ENCODE data around the gene DYSF. TPM values are rescaled to one million over a fixed set of nuclear protein-coding genes. Genes with fewer than 3 reads are reported as not detected.
A peak's percentile ranks its signal among the peaks of the same experiment; 100 is the strongest.

Gene DYSF
- total RNA-seq, 1 experiment from 2014 or later: 5.5 TPM

DNA sequence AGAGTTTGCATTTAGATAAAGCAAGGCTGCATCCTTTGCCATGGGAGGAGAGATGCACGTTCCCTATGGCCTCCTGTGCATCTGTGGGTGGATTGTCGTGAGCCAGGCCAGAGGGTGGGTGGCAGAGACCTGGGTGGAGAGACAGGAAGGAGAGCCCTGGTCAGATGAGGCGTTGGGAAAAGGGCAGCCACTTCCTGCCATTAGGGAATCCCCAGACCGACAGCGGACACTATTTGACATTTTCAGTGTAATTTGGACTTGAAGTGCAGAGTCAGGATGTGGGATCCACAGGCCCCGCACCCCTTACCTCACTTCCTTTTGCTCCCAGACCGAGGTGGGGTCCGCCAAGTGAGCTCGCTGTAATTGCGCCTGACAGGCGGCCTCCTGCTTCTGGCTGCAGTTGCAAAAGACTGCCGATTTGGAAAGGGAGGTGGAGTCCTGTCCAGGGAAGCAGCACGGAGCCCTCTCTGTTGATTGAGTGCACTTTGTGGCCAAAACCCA, 150.0 kb downstream of the DYSF start:
- Histone ChIP-seq H3K4me1 (ENCODE audit: insufficient read depth, low read length) (peaks cover 8% of the 10 kb centered on the region; the same call in 1 of the 2 replicates), H3K23ac (ENCODE audit: insufficient read length, low read depth, low read length) (no peak overlapping the region), H3K18ac (ENCODE audit: insufficient read length, low read depth, low read length) (no peak overlapping the region), H2BK20ac (ENCODE audit: low read depth, low read length, poor library complexity, severe bottlenecking) (no peak overlapping the region), H4K5ac (ENCODE audit: insufficient read length, low read depth, low read length) (no peak overlapping the region), H3K9ac (ENCODE audit: extremely low read depth, insufficient read length, low read length) (no peak overlapping the region), H3K4ac (ENCODE audit: low read depth, low read length) (no peak overlapping the region), H3K14ac (ENCODE audit: insufficient read depth, low read length) (no peak overlapping the region), H3K56ac (ENCODE audit: insufficient read length, low read depth, low read length) (no peak overlapping the region), H3K23me2 (ENCODE audit: insufficient read length, low read depth, low read length, poor library complexity, severe bottlenecking) (no peaks in the 10 kb centered on the region), H3K4me2 (ENCODE audit: insufficient read depth, insufficient read length, low read length) (no peak overlapping the region), H3K27me3 (ENCODE audit: insufficient read depth, low read length) (no peaks in the 10 kb centered on the region), H3K27ac (ENCODE audit: insufficient read length, low read depth, low read length) (no peak overlapping the region), H2BK5ac (ENCODE audit: insufficient read length, low read length) (no peak overlapping the region), H4K20me1 (ENCODE audit: control insufficient read depth, insufficient read depth, insufficient read length) (no peaks in the 10 kb centered on the region), H4K91ac (ENCODE audit: insufficient read length, low read depth, low read length) (no peak overlapping the region), H3K9me3 (ENCODE audit: control insufficient read depth, low read depth, low read length) (no peaks in the 10 kb centered on the region), H2BK15ac (ENCODE audit: low read depth, low read length) (no peak overlapping the region), H3K79me1 (ENCODE audit: insufficient read depth, low read depth, low read length, poor library complexity, severe bottlenecking) (no peaks in the 10 kb centered on the region), H2BK120ac (ENCODE audit: low read depth, low read length, poor library complexity, severe bottlenecking) (no peak overlapping the region), H4K8ac (replicated peaks; ENCODE audit: insufficient read length, low read depth, low read length) (no peak overlapping the region), H2BK12ac (ENCODE audit: insufficient read length, low read depth, low read length) (no peak overlapping the region), H3T11ph (ENCODE audit: low read length) (no peak overlapping the region), H2AFZ (ENCODE audit: low read length) (no peak overlapping the region), H3K79me2 (ENCODE audit: insufficient read depth, low read length) (no peaks in the 10 kb centered on the region), H2AK5ac (ENCODE audit: insufficient read length, low read length) (no peak overlapping the region)
- no peak overlapping the region for H3K4me3 Mint-ChIP-seq
- no CpG with 5 or more reads among the region's 13 CpGs for WGBS (ENCODE audit: extremely low coverage, insufficient read length, low lambda C conversion rate)
- H3K27me3 Mint-ChIP-seq (ENCODE audit: low read depth): peaks cover 10% of the 10 kb centered on the region
- H3K9me3 Mint-ChIP-seq: no peaks in the 10 kb centered on the region; a peak in 1 of 5 replicates
- TF ChIP-seq, protein P1, sequence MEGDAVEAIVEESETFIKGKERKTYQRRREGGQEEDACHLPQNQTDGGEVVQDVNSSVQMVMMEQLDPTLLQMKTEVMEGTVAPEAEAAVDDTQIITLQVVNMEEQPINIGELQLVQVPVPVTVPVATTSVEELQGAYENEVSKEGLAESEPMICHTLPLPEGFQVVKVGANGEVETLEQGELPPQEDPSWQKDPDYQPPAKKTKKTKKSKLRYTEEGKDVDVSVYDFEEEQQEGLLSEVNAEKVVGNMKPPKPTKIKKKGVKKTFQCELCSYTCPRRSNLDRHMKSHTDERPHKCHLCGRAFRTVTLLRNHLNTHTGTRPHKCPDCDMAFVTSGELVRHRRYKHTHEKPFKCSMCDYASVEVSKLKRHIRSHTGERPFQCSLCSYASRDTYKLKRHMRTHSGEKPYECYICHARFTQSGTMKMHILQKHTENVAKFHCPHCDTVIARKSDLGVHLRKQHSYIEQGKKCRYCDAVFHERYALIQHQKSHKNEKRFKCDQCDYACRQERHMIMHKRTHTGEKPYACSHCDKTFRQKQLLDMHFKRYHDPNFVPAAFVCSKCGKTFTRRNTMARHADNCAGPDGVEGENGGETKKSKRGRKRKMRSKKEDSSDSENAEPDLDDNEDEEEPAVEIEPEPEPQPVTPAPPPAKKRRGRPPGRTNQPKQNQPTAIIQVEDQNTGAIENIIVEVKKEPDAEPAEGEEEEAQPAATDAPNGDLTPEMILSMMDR (conservative IDR thresholded peaks at IDR 0.05): no peak
- H3K4me1 Mint-ChIP-seq: peaks cover 29% of the 10 kb centered on the region in 2 experiments
- peaks cover 0 to 2% (median 0%) of the 10 kb centered on the region in 3 experiments; a peak in 1 of 7 replicates for H3K36me3 Mint-ChIP-seq (ENCODE audit: insufficient read depth in 1 of 3, low read depth in 3 of 3)
- DNase-seq: peak; percentile 23
- peak overlapping the region in 2 of 3 experiments; percentile 33 to 55; a peak in 2 of 7 replicates for H3K27ac Mint-ChIP-seq

Data from H9 (cell line).